ENCODE data around the gene VGLL2. TPM values are rescaled to one million over a fixed set of nuclear protein-coding genes. Genes with fewer than 3 reads are reported as not detected.

VGLL2 gene
- total RNA-seq, 1 donor from 2014 or later, result not detected

DNA sequence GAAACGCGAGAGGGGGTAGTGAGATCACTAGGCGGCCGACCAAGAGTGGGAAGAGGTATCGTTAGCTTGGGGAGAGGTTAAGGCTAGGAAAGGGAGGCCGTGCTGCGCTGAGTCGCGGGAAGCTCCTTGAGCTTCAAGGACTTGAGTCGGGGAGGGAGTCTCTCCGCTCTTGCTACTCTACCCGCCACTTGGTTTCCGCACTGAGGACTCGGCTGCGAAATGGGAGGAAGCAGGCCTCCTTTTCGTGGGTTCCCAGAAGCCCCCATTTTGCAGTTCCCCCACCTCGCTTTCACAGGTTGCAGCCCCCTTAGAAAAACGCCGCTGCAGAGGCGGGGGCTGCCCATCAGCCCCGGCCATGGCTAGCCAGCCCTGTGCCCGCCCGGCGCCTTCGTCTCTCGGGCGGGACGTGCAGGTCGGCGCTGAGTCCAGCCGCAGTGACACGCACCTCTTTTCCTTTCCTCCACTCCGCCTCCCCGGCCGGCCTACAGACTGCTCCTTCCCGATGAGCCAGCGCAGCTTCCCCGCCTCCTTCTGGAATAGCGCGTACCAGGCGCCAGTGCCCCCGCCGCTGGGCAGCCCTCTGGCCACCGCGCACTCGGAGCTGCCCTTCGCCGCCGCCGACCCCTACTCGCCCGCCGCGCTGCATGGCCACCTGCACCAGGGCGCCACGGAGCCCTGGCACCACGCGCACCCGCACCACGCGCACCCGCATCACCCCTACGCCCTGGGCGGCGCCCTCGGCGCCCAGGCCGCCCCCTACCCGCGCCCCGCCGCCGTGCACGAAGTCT, 4.9 kb downstream of the VGLL2 start:
- Histone ChIP-seq H3K9me3 (no peaks in the 10 kb centered on the region), H3K4me1 (peaks cover 0 to 2% of the 10 kb centered on the region in 2 donors), H3K27me3 (peaks cover 12% of the 10 kb centered on the region), H3K4me3 (peak overlapping the region; percentile 27 to 59), H3K27ac (no peak overlapping the region), H3K36me3 (no peaks in the 10 kb centered on the region)
- no peak for DNase-seq (ENCODE audit: low spot score in 2 of 2)
- intact Hi-C loops (cut with DNase I), result no loop called here
- TF ChIP-seq, protein P1, sequence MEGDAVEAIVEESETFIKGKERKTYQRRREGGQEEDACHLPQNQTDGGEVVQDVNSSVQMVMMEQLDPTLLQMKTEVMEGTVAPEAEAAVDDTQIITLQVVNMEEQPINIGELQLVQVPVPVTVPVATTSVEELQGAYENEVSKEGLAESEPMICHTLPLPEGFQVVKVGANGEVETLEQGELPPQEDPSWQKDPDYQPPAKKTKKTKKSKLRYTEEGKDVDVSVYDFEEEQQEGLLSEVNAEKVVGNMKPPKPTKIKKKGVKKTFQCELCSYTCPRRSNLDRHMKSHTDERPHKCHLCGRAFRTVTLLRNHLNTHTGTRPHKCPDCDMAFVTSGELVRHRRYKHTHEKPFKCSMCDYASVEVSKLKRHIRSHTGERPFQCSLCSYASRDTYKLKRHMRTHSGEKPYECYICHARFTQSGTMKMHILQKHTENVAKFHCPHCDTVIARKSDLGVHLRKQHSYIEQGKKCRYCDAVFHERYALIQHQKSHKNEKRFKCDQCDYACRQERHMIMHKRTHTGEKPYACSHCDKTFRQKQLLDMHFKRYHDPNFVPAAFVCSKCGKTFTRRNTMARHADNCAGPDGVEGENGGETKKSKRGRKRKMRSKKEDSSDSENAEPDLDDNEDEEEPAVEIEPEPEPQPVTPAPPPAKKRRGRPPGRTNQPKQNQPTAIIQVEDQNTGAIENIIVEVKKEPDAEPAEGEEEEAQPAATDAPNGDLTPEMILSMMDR (IDR thresholded peaks at IDR 0.05), result no peak

DNA sequence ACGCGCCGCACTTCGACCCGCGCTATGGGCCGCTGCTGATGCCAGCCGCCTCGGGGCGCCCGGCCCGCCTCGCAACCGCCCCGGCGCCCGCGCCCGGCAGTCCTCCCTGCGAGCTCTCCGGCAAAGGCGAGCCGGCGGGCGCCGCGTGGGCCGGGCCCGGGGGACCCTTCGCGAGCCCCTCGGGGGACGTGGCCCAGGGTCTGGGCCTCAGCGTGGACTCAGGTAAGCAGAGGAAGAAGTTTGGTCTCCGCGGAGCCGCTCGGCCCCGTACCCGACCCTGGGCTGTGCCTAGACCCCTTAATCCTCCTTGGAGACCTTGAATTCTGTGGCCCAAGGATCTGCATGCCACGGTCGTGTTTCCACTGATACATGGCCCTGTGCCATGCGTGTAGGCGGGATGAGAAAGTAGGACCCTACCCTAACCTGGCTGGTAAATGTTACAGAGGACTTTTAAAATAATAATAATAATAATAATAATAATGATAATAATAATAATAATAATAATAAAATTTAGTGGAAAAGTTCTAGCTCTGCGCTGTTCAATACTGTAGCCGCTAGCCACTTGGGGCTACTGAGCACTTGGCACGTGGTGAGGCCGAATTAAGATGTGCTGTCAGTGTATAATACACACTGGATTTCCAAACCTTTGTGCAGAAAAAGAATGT, 5.6 kb downstream of the VGLL2 start:
- H3K27me3 ChIP-seq, result peaks cover 12% of the 10 kb centered on the region
- no peak overlapping the region for H3K27ac ChIP-seq
- H3K36me3 ChIP-seq, result no peaks in the 10 kb centered on the region
- H3K4me1 ChIP-seq, result peaks cover 0 to 2% of the 10 kb centered on the region in 2 donors
- H3K4me3 ChIP-seq, result peak overlapping the region; percentile 27 to 59
- intact Hi-C loops (cut with DNase I), result no loop called here
- TF ChIP-seq, protein P1 (IDR thresholded peaks at IDR 0.05), result no peak
- no peaks in the 10 kb centered on the region for H3K9me3 ChIP-seq
- DNase-seq (ENCODE audit: low spot score in 2 of 2), result no peak

DNA sequence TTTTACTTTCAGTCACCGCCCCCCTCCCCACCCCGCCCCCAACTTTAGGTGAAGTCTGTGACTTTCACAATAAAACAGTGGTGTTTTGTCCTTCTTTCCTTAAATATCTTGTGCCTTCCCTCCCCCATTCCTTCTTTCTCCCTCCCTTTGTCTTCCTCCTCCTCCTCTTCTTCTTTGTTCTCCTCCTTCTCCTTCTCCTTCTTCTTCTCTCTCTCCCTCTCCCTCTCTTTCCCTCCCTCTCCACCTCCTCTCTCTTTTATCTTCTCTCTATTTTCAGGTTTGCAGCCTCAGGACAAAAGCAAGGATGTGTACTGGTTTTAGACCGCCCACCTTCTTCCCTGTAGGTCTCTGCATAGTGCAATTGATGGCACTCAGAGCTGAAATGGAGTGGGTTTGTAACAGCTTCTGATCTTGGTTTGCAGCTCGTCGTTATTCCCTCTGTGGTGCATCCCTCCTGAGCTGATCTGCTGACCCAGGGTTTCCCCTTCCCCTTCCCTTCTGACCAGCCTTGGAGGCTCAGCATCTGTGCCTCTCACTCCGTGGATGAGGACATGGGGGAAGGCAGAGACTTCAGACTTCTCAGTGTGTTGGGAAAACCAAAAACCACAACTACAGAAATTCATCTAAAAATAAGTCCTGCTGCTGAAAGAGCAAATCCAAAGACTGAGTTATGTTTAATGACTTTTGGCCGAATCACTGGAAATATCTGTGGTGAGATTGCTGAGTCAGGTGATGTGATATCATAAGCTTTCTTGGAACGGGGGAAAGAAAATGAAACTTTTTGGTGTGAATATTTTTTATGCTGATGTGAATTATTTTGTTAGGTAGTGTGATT, 6.9 kb downstream of the VGLL2 start:
- H3K27me3 ChIP-seq, result peaks cover 12% of the 10 kb centered on the region
- no peak overlapping the region for H3K4me3 ChIP-seq
- no peaks in the 10 kb centered on the region for H3K36me3 ChIP-seq
- no peak for DNase-seq (ENCODE audit: low spot score in 2 of 2)
- intact Hi-C loops (cut with DNase I), result no loop called here
- TF ChIP-seq, protein P1 (IDR thresholded peaks at IDR 0.05), result no peak
- H3K9me3 ChIP-seq, result no peaks in the 10 kb centered on the region
- no peak overlapping the region for H3K27ac ChIP-seq
- H3K4me1 ChIP-seq, result peaks cover 0 to 2% of the 10 kb centered on the region in 2 donors

DNA sequence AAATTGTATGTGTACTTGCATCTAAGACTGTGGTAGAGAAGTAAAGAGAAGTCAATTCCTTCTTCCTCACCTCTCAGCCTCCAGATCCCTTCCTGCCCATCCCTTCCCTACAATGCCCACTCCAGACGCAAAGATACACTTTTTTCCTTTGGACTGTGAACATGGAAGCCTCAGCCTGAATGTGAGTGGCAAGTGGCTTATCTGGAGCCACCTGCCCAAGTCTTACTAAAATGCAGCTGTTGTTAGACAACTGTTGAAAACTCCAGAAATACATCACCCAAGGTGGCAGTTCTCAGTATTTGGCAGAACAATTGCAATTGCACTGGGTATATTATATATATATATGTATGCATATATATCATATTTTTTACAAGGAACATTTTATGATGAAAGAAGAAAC, 7.5 kb downstream of the VGLL2 start:
- no peak for DNase-seq (ENCODE audit: low spot score in 2 of 2)
- H3K9me3 ChIP-seq, result no peaks in the 10 kb centered on the region
- H3K27ac ChIP-seq, result no peak overlapping the region
- intact Hi-C loops (cut with DNase I), result no loop called here
- peaks cover 11% of the 10 kb centered on the region for H3K27me3 ChIP-seq
- H3K4me1 ChIP-seq, result peaks cover 0 to 2% of the 10 kb centered on the region in 2 donors
- no peaks in the 10 kb centered on the region for H3K36me3 ChIP-seq
- H3K4me3 ChIP-seq, result no peak overlapping the region
- TF ChIP-seq, protein P1 (IDR thresholded peaks at IDR 0.05), result no peak

DNA sequence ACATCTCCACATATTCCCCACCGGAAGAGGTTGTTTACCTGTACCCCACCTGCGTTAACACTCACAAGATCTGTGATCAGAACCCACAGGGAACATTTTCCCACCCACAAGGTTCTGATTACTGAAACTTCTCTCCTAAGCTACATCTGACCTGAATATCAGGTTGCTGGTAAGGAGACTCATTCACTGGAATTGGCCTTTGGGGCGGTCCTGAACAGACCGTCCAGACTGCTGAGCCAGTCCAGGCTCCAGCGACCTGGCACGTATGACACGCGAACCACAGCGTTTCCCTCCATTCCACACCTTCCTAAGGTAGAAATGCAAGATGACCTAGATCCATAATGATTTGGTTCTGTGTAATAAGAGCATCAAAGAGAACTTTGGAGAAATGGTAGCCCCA, 9.8 kb downstream of the VGLL2 start:
- H3K4me1 ChIP-seq, result peaks cover 0 to under 1% of the 10 kb centered on the region in 2 donors
- TF ChIP-seq, protein P1 (IDR thresholded peaks at IDR 0.05), result no peak
- H3K27ac ChIP-seq, result no peak overlapping the region
- intact Hi-C loops (cut with DNase I), result no loop called here
- H3K27me3 ChIP-seq, result peaks cover 4% of the 10 kb centered on the region
- DNase-seq (ENCODE audit: low spot score in 2 of 2), result no peak
- no peaks in the 10 kb centered on the region for H3K9me3 ChIP-seq
- no peak overlapping the region for H3K4me3 ChIP-seq
- no peaks in the 10 kb centered on the region for H3K36me3 ChIP-seq
